Kidney glomerular epithelial cell (primary cell): Measurements from ENCODE around the gene SLC8A1.

Source experiments
- DNase-seq: peaks from one replicate; lab custom pipeline; 2025; lab: John Stamatoyannopoulos, UW

Gene SLC8A1

DNA sequence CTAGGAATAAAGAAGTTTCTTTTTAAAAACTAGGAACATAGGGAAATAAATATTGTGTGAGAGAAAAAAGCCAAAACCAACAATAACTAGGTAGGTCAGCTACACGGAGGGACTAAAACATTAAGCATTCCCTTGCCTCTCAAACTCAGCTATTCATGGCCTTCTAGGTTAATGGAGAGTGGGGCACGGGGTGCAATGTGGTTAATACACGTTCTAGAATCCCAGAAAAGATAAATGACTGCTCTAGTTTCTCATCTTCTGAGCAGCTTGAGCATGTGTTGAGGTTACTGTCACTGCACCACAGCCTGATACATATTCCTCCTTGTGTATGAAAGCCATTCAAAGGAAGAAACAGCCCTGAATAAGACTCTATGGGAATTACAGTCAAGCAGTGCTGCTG is 31.4 kb downstream of the SLC8A1 start:
- no peak for DNase-seq

DNA sequence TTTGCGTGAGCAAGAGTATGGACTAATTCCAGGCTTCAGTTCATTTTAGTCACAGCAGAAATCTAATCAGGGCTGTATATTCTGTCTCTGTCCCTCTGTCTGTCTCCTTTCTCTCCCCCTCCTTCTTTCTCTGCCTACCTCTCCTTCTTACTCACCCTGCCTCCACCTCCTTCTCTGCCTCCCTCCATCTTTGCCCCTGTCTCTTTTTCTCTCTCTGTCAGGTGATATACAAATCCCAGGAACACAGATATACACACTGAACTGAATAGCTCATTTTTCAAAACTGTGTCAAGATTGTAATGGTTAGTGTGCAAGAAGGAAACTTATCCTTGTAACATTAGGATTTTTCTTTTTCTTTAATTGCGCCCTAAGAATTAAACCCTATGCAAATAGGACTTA is 32.5 kb downstream of the SLC8A1 start:
- DNase-seq: no peak

DNA sequence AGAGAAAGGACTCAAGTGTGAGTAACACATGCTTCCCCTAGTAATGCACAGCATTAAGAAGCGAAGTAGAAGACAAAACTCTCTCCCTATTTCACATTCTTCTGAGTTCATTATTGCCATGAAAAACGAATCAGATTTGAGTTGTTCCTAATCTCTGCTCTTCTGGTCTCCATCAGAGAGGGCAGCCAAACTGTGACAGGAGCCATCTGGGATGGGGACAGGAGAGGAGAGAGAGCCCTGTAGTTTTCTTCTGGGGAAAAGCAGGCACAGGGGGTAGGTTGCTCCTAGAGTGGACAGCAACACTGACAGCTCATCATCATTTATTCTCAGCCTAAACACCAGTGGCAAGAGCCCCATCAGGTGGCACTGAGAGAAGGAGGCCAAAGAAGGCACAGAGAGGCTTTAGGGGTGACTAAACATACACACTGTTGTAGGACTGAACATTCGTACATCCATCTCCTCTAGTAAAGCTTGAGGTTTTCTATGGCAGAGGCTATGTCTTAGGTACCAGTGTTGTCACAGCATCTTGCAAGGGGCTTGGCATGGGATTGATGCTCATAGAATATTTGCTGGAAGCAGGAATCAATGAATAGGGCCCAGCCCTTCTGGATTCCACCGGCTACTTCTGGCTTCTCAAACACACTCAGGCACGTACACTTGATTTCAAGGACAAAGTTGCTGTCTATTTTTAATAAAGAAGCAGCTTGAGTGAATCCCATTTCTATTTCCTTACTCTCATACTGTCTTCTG is 33.1 kb downstream of the SLC8A1 start:
- no peak for DNase-seq

DNA sequence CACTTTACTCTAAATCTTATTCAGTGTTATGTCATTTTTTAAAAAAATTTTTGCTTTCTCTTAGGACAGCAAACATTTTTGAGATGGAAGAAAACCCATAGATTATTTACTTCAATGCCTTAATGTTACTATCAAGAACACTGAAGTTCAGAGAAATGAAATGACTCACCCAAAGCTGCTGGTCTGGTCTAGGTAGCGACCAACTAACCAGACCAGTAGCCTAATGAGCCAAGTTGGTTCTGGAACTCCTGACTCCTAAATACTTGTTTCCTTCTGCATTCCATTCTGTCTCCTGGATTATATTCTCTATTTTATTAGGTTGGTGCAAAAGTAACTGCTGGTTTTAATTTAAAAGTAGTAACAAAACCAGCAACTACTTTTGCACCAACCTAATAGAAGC is 35.4 kb downstream of the SLC8A1 start:
- DNase-seq: no peak

DNA sequence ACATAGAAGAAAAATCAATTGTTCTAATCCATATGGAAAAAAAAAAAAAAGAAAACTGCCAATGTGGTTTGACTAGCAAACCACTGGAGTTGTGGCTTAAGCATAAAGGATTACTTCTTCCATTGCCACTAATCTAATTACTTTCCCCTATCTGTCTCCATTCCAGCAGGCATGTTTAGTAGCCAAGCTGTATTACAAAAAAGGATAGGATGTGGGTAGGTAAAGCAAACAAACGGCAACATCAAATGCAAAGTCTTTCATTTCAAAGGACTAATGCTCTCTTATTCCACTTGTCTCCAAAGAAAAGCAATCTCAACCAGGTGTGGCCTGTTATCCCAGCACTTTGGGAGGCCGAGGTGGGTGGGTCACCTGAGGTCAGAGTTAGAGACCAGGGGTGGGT is 36.5 kb downstream of the SLC8A1 start:
- DNase-seq: no peak

DNA sequence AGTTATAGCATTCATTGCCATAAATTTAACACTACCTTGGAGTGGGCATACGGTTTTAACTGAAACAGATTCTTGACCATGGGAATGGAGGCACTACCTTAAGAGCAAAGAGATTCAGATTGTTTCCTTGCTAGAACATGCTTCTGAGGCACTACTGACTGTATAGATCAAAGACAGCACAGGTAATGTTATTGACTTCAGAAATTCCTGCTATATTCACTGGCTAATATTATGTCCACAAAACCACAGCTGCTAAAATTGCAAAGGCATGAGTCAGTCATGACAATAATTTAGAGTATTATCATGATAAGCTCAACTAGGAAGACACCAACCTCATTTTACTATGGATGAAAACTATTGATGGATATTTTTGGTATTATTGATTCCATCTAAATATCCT is 39.4 kb downstream of the SLC8A1 start:
- peak; percentile 29 for DNase-seq

DNA sequence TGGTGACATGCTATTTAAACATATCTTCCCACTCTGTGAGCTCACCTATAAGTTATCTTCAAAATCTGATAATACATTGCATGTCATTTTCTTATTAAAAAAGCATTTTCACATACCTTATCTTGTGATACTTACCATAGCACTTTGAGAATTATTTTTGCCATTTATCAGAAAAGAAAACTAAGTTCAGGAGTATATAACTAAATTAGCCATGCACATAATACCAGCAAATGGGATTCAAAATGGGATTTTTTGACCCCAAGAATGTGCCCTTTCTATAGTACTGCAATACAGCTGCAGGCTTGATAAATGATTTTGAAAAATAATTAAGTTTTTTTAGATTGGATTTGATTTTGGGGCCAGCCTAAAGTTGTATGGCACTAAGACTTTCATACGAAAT is 41.2 kb downstream of the SLC8A1 start:
- DNase-seq: no peak

DNA sequence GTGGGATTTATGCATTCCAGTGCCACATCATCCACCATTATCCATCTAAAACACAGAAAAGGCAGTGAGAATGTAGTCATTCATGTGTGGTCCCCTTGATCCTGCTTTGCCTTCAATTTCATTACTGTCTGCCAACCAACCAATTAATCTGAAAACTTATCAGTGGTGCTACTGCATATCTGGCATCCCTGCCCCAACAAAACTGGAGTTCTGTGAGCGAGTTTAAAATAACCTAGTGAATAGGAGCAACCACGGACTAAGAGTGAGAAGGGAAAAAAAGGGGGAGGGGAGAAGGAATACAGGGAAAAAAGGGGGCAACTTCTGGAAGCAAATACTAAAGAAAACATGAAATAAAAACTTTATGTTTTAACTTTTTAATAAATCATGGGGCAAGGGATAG is 42.2 kb downstream of the SLC8A1 start:
- DNase-seq: no peak

DNA sequence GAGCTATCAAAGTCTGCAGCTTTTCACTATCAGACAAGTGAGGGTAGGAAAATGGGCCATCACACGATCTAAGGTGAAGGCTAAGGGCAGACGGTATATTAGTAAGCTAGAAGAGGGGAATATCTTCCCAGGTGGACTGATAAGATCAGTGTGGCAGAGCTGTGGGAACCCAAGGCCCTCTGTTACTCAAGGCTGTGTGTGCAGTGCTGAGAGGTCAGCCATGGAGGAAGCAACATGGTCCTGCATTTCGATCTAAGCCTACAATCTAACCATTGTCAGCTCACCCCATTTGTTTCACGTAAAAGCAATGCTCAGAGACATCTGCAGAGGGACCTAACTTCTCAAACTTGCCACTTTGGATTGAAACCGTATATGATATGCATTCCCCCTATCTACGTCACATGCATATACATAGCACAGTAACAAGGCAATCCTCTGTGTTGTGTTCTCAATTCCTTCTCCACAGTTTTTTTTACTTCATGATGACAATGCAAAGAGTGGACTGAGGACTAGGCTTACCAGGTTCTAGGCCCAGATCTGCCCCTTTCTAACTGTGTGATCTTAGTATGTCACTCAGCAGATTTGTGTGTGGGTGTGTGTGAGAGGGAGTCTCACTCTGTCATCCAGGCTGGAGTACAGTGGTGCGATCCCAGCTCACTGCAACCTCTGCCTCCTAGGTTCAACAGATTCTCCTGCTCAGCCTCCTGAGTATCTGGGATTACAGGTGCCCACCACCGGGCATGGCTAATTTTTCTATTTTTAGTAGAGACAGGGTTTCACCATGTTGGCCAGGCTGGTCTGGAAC is 45.2 kb downstream of the SLC8A1 start:
- no peak for DNase-seq

DNA sequence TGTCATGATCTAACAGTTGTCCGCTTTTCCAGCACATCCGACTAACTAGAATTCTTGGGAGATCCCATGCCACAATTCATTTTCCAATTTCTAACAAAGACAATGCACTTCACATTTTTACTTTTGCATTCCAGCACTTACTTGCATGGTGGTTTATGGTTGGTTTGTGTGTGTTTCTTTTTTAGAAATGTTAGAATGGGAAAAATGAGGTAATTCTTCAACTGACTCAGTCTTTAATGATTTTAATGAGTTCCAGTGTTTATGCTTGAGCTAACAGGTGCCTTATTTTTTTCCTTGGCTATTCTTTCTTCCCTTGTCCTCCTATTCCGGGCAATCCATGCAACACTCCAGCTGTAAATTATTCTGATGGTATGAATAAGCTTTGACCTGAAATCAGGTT is 46.4 kb downstream of the SLC8A1 start:
- DNase-seq: peak; percentile 51

DNA sequence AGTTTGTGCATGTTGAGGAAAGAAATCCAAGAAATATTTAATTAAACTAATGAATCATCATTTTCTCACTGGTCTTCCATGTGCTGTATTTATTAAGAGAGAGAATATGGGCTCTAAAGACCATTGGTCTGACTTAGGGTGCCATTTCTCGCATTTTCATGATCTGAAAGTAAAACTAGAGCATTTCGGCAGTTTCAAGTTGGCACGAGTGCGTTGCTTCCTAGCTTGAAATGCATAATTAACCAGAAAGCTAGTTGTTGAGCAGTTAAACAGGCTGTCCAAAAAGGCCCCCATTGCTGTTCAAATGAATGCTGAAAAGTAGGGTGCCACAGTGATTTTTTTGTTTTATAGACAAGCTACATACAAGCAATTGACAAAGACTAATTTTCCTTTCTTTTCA is 47.4 kb downstream of the SLC8A1 start:
- no peak for DNase-seq

DNA sequence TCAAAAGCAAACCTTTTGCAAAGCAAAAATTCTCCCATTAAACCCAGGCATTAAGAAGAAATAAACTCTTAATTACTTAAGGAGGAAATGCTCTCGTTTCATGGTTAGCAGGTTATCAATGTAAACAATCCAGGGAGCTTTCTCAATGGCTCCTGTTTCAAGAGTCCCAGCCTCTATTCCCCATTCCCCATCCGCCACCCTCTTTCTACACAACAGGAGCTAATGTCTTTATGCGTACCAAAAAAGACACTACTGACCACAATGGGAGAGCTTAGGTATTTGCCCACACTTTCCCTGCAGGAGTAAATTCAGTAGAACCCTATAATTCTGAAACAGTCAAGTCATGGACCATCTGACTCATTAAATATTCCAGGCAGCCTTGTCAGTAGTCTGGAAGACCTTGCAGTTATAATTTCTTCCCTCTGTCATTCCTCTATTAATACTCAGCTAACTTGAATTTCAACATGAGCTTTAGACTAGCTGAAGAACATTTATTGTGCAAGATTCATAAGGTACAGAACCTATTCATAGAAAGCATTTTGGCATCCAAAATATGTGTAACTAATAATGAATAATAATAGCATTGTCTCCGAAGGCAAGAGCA is 48.6 kb downstream of the SLC8A1 start:
- peak; percentile 32 for DNase-seq

DNA sequence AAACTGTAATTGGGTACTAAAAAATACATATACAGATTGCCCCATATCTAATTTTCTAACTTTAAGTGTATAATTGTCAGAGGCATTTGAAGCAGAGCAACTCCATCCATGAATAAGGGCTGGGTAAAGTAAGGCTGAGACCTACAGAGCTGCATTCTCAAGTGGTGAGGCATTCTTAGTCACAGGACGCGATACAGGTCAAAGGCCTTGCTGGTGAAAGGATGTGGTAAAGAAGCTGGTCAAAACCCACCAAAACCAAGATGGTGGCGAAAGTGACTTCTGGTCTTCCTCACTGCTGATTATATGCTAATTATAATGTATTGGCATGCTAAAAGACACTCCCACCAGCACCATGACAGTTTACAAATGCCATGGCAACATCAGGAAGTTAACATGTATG is 50.0 kb downstream of the SLC8A1 start:
- DNase-seq: peak; percentile 66

DNA sequence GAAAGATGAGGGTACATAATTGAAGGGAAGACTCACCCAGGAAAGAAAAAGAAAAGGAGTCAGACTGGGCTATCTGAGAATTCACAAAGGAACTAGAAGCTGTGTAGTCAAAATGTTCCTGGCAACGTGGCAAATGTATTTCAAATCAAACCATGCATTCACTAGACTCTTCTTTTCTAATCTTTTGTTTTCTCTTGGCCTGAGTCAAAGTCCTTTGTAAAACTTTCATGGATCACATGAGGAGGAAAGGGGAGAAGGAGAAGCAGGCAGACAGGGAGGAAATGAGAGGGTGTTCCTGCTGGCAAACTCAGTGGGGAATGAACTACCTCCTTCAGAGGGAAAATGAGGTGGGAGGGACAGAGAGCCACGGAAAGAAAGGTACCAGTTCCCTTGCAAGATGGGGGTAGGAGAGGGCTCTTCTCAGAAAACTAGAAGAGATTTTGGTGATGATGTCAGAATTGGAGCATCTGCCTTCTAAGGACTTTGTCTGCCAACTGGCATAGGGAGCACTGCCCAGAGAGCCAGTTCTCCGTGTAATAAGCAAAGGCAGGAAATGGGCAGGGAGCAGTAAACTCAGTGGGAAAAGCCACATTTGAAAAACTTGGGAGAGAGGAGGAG is 51.4 kb downstream of the SLC8A1 start:
- DNase-seq: no peak

DNA sequence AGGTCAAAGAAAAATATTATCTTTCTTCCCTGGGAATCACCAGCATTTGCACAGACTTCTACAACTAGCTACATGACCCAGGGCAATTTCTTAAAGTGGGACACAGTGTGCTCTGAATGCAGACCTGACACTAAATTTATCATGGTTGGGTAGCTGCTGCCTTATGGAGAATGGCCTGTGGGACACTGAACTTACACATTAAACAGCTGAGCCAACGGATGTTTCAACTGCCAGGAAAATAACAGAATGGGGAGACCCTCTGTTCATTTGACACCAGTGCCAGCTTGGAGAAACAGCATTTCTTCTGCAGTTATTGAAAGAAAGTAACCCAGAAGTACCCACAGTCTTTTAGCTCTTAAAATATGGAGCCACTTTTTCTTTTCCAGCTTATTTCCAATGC is 54.1 kb downstream of the SLC8A1 start:
- DNase-seq: no peak

DNA sequence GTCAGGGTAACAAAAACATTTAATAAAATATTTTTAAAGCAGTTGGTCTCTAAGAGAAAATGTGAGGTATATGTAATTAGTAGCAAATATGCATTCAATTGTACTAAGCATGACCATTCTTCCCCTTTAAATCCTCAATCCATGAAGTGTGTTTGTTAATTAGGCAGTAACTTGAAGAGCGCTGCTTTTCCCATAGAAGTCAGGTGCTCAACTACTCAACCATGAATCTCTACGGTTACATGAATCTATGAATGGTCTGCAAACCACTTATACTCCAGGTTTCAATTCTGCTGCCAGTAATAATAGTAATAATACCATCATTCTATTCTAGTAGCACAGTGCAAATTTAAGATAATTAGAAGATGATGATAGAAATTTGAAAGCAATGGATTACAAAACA is 55.8 kb downstream of the SLC8A1 start:
- peak; percentile 24 for DNase-seq

DNA sequence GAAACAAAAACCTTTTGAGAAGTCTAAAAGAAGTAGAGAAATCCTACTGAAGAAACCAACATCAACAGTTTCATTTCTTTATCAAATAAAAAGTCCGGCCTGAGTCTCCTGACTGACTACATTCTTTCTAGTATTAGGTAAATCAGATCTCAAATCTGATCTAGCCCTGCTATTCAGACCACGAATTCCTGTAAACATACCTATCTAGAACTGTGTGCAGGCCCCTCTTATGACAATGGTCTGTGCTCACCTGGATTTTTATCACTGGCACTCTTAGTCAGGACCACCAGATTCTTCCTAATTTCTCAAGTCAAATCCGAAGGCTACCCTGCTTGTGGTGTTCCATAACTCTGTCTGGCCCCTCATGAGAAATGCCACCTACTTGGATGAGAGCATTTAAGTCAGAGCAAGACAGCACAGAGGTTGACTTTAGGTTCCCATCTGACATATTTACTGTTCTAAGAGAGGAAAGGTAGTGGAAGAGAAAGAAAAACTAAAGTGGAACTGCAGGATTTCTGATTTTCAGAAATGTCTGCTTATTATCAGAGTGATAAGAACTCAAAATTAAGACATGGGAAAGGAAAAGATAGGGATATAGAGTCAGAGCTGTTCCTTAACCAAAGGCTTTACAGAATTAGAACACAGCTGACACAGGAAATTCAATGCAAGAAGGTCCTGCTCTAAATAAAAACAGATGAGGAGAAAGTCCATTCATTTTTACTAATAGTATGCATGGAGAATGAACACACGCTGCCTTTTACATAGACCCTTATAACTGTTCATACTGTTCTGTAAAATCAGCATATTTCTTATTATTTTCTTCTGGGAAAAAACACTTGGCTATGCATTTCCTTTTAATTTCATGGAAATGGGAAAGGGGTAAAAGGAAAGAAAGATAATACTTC is 56.5 kb downstream of the SLC8A1 start:
- DNase-seq: peak; percentile 16

DNA sequence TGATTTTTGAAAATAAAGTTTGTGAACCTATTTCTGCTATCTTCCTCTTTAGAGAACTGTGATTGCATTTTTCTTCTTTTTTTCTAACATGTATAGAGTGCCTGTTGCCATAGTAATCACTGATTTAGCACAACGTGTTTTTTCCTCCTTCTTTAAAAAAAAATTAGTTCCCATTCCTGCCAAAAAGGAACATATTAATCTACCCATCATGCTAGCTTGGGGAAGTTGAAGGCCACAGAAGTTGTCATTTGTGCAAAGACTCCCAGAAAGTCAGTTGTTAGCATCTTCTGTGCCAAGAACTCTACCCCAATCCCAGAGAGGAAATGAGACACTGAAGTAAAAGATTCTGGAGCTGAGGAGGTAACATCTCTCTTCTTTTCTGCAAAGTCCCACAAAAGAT is 57.3 kb downstream of the SLC8A1 start:
- DNase-seq: no peak

DNA sequence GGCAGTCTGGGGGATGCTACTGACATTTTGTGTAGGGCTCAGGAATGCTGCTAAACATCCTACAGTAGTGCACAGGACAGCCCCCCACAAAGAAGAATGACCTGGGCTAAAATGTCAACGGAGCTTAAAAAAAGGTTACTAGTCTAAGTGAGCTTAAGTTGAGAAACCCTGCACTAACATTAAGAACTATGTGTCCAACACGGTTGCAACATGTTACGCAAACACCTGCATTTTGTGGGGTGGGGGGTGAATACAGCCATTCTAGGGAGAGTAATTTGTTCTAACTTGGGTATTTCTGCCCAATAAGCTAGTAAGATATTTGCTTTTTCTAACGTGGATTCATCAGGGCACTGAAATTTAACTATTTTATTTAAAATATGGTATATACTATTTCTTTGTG is 57.9 kb downstream of the SLC8A1 start:
- DNase-seq: no peak

DNA sequence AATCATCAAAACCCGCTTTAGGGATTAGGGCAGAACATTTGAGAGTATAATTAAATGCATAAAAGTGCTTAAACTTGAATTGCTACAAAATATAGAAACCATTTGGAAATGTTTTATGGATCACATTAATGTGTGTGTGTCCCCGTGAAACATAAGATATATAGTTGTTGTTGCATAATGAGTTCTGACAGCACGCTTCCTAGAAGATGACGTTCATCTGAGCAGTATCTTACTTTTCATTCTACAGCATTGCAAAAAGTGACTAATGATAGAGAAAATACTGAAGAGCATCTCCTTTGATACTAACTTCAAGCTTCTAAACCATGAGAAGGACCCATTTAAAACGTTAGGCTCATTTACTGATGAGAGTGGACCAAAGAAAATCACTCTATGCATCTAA is 63.7 kb downstream of the SLC8A1 start:
- DNase-seq: no peak

DNA sequence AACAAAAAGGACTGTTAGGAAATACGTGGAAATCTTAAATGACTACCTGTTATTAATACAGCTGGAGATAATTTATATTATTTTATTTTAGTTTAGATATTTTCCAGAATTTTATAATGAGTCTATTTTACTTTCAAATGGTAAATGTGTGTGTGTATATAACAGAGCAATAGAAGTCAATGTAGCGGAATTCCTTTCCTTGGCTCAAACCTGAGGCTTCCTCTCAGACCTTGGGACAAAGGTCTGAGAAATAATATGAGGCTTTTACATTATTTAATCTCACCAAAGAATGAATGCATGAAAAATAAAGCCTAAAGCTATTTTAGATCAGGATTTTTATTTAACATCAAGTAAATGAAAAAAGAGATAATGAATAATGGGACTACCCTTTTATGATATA is 65.7 kb downstream of the SLC8A1 start:
- DNase-seq: no peak

DNA sequence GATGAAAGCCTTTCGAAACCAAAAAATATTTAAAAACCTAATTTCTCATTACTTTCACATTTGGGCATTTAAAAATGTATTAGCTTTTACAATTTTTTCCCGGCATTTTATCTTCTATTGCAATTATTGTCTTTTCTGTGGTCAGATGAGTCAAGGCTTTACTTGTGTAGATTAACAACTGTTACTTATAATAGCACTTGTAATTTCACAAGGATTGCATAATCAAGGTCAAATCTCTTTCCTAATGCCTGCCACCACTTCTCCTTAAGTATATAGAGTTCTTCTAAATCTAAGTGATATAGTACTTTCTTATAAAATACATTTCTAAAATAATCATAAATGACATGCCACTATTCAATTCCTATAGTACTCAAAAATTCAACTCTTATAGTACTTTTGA is 67.2 kb downstream of the SLC8A1 start:
- DNase-seq: peak; percentile 8
